ENCODE data around the gene CITED1. TPM values are rescaled to one million over a fixed set of nuclear protein-coding genes. Genes with fewer than 3 reads are reported as not detected.
"Not testable (repeated sequence)": the region's sequence is repeated elsewhere in the genome, so short reads cannot be mapped to it uniquely, and the experiment has no call there.

CITED1 gene
- polyA plus RNA-seq, 4 donors: 0.86 to 2.0 (median 1.3) TPM; not detected in 1

GRCh38 chrX:72340626-72341025, 34.9 kb upstream of the CITED1 start:
- no peaks in the 10 kb centered on the region for H3K4me1 ChIP-seq (ENCODE audit: control insufficient read depth in 3 of 3, insufficient read depth in 2 of 3, low read depth in 1 of 3, low read length in 2 of 3)
- FAIRE-seq: no peak
- 41 to 72% (median 59%) methylated on average over 2 of the region's 2 CpGs for WGBS, 3 donors
- no peak overlapping the region for H3K4me3 ChIP-seq (ENCODE audit: low read depth in 1 of 3, low read length in 3 of 3)
- no peaks in the 10 kb centered on the region for H3K9me3 ChIP-seq (ENCODE audit: control insufficient read depth in 2 of 2, insufficient read depth in 1 of 2, low read depth in 1 of 2, low read length in 1 of 2)
- DNase-seq: peak in 1 of 2 donors; percentile 0
- H3K27ac ChIP-seq (ENCODE audit: low read depth in 1 of 3, low read length in 2 of 3): no peak overlapping the region
- H3K27me3 ChIP-seq (ENCODE audit: control insufficient read depth in 3 of 3, insufficient read depth in 3 of 3, low read length in 3 of 3): no peaks in the 10 kb centered on the region
- H3K36me3 ChIP-seq (ENCODE audit: control insufficient read depth in 3 of 3, insufficient read depth in 2 of 3, low read depth in 1 of 3, low read length in 3 of 3): no peaks in the 10 kb centered on the region

- Histone ChIP-seq H3K27ac (ENCODE audit: low read depth in 1 of 3, low read length in 2 of 3) (no peak overlapping the region), H3K27me3 (ENCODE audit: control insufficient read depth in 3 of 3, insufficient read depth in 3 of 3, low read length in 3 of 3) (no peaks in the 10 kb centered on the region), H3K4me1 (ENCODE audit: control insufficient read depth in 3 of 3, insufficient read depth in 2 of 3, low read depth in 1 of 3, low read length in 2 of 3) (no peaks in the 10 kb centered on the region), H3K4me3 (ENCODE audit: low read depth in 1 of 3, low read length in 3 of 3) (no peak overlapping the region), H3K36me3 (ENCODE audit: control insufficient read depth in 3 of 3, insufficient read depth in 2 of 3, low read depth in 1 of 3, low read length in 3 of 3) (no peaks in the 10 kb centered on the region), H3K9me3 (ENCODE audit: control insufficient read depth in 2 of 2, insufficient read depth in 1 of 2, low read depth in 1 of 2, low read length in 1 of 2) (no peaks in the 10 kb centered on the region)
- WGBS, 3 donors: 75 to 92% (median 76%) methylated on average over 7 of the region's 7 CpGs
- DNase-seq (no peak), FAIRE-seq (no peak)
Measured at GRCh38 chrX:72340041-72340440, 34.3 kb upstream of the CITED1 start.

- DNase-seq: no peak
- Histone ChIP-seq H3K36me3 (ENCODE audit: control insufficient read depth in 3 of 3, insufficient read depth in 2 of 3, low read depth in 1 of 3, low read length in 3 of 3) (no peaks in the 10 kb centered on the region), H3K27ac (ENCODE audit: low read depth in 1 of 3, low read length in 2 of 3) (no peak overlapping the region), H3K4me3 (ENCODE audit: low read depth in 1 of 3, low read length in 3 of 3) (no peak overlapping the region), H3K27me3 (ENCODE audit: control insufficient read depth in 3 of 3, insufficient read depth in 3 of 3, low read length in 3 of 3) (no peaks in the 10 kb centered on the region), H3K9me3 (ENCODE audit: control insufficient read depth in 2 of 2, insufficient read depth in 1 of 2, low read depth in 1 of 2, low read length in 1 of 2) (peaks cover 0 to 4% of the 10 kb centered on the region in 2 donors), H3K4me1 (ENCODE audit: control insufficient read depth in 3 of 3, insufficient read depth in 2 of 3, low read depth in 1 of 3, low read length in 2 of 3) (no peaks in the 10 kb centered on the region)
- FAIRE-seq: no peak
- WGBS, 3 donors: 87 to 93% (median 89%) methylated on average over 3 of the region's 3 CpGs
Measured at GRCh38 chrX:72330131-72330530, 24.4 kb upstream of the CITED1 start.

GRCh38 chrX:72326605-72327300, 21.0 kb upstream of the CITED1 start:
- DNase-seq (no peak), FAIRE-seq (no peak)
- Histone ChIP-seq H3K27me3 (ENCODE audit: control insufficient read depth in 3 of 3, insufficient read depth in 3 of 3, low read length in 3 of 3) (no peaks in the 10 kb centered on the region), H3K4me3 (ENCODE audit: low read depth in 1 of 3, low read length in 3 of 3) (no peak overlapping the region), H3K4me1 (ENCODE audit: control insufficient read depth in 3 of 3, insufficient read depth in 2 of 3, low read depth in 1 of 3, low read length in 2 of 3) (no peaks in the 10 kb centered on the region), H3K27ac (ENCODE audit: low read depth in 1 of 3, low read length in 2 of 3) (no peak overlapping the region), H3K9me3 (ENCODE audit: control insufficient read depth in 2 of 2, insufficient read depth in 1 of 2, low read depth in 1 of 2, low read length in 1 of 2) (peaks cover 0 to 4% of the 10 kb centered on the region in 2 donors), H3K36me3 (ENCODE audit: control insufficient read depth in 3 of 3, insufficient read depth in 2 of 3, low read depth in 1 of 3, low read length in 3 of 3) (no peaks in the 10 kb centered on the region)
- 72 to 93% (median 92%) methylated on average over 8 of the region's 8 CpGs for WGBS, 3 donors

- H3K36me3 ChIP-seq (ENCODE audit: control insufficient read depth in 3 of 3, insufficient read depth in 2 of 3, low read depth in 1 of 3, low read length in 3 of 3); DNase-seq; H3K27ac ChIP-seq (ENCODE audit: low read depth in 1 of 3, low read length in 2 of 3); H3K4me3 ChIP-seq (ENCODE audit: low read depth in 1 of 3, low read length in 3 of 3); H3K4me1 ChIP-seq (ENCODE audit: control insufficient read depth in 3 of 3, insufficient read depth in 2 of 3, low read depth in 1 of 3, low read length in 2 of 3); H3K9me3 ChIP-seq (ENCODE audit: control insufficient read depth in 2 of 2, insufficient read depth in 1 of 2, low read depth in 1 of 2, low read length in 1 of 2); H3K27me3 ChIP-seq (ENCODE audit: control insufficient read depth in 3 of 3, insufficient read depth in 3 of 3, low read length in 3 of 3); FAIRE-seq: not testable (repeated sequence)
- 91 to 94% (median 92%) methylated on average over 8 of the region's 8 CpGs for WGBS, 3 donors
Measured at GRCh38 chrX:72319651-72320050, 13.9 kb upstream of the CITED1 start.

GRCh38 chrX:72317139-72317538, 11.4 kb upstream of the CITED1 start:
- WGBS, 3 donors: 49 to 65% (median 64%) methylated on average over 4 of the region's 4 CpGs

GRCh38 chrX:72316408-72317110, 10.8 kb upstream of the CITED1 start:
- H3K27ac ChIP-seq (ENCODE audit: low read depth in 1 of 3, low read length in 2 of 3): no peak overlapping the region
- no peaks in the 10 kb centered on the region for H3K27me3 ChIP-seq (ENCODE audit: control insufficient read depth in 3 of 3, insufficient read depth in 3 of 3, low read length in 3 of 3)
- H3K9me3 ChIP-seq (ENCODE audit: control insufficient read depth in 2 of 2, insufficient read depth in 1 of 2, low read depth in 1 of 2, low read length in 1 of 2): no peaks in the 10 kb centered on the region
- H3K4me1 ChIP-seq (ENCODE audit: control insufficient read depth in 3 of 3, insufficient read depth in 2 of 3, low read depth in 1 of 3, low read length in 2 of 3): no peaks in the 10 kb centered on the region
- H3K36me3 ChIP-seq (ENCODE audit: control insufficient read depth in 3 of 3, insufficient read depth in 2 of 3, low read depth in 1 of 3, low read length in 3 of 3): no peaks in the 10 kb centered on the region
- FAIRE-seq (no peak), DNase-seq (peak; percentile 48 to 69)
- 14 to 36% (median 17%) methylated on average over 10 to 12 of the region's 12 CpGs for WGBS, 3 donors
- no peak overlapping the region for H3K4me3 ChIP-seq (ENCODE audit: low read depth in 1 of 3, low read length in 3 of 3)

More at GRCh38 chrX:72317139-72317538, 11.4 kb upstream of the CITED1 start:
- FAIRE-seq: no peak
- Histone ChIP-seq H3K4me1 (ENCODE audit: control insufficient read depth in 3 of 3, insufficient read depth in 2 of 3, low read depth in 1 of 3, low read length in 2 of 3) (no peaks in the 10 kb centered on the region), H3K9me3 (ENCODE audit: control insufficient read depth in 2 of 2, insufficient read depth in 1 of 2, low read depth in 1 of 2, low read length in 1 of 2) (no peaks in the 10 kb centered on the region), H3K4me3 (ENCODE audit: low read depth in 1 of 3, low read length in 3 of 3) (no peak overlapping the region), H3K27ac (ENCODE audit: low read depth in 1 of 3, low read length in 2 of 3) (no peak overlapping the region), H3K36me3 (ENCODE audit: control insufficient read depth in 3 of 3, insufficient read depth in 2 of 3, low read depth in 1 of 3, low read length in 3 of 3) (no peaks in the 10 kb centered on the region), H3K27me3 (ENCODE audit: control insufficient read depth in 3 of 3, insufficient read depth in 3 of 3, low read length in 3 of 3) (no peaks in the 10 kb centered on the region)
- no peak for DNase-seq

- H3K4me3 ChIP-seq (ENCODE audit: low read depth in 1 of 3, low read length in 3 of 3): no peak overlapping the region
- WGBS, 3 donors: 57 to 70% (median 70%) methylated on average over 3 of the region's 3 CpGs
- H3K36me3 ChIP-seq (ENCODE audit: control insufficient read depth in 3 of 3, insufficient read depth in 2 of 3, low read depth in 1 of 3, low read length in 3 of 3): no peaks in the 10 kb centered on the region
- FAIRE-seq (no peak), DNase-seq (peak in 1 of 2 donors; percentile 6)
- H3K9me3 ChIP-seq (ENCODE audit: control insufficient read depth in 2 of 2, insufficient read depth in 1 of 2, low read depth in 1 of 2, low read length in 1 of 2): no peaks in the 10 kb centered on the region
- H3K27ac ChIP-seq (ENCODE audit: low read depth in 1 of 3, low read length in 2 of 3): no peak overlapping the region
- H3K27me3 ChIP-seq (ENCODE audit: control insufficient read depth in 3 of 3, insufficient read depth in 3 of 3, low read length in 3 of 3): peaks cover 0 to 2% (median 0%) of the 10 kb centered on the region in 3 donors
- H3K4me1 ChIP-seq (ENCODE audit: control insufficient read depth in 3 of 3, insufficient read depth in 2 of 3, low read depth in 1 of 3, low read length in 2 of 3): no peaks in the 10 kb centered on the region
Measured at GRCh38 chrX:72314881-72315280, 9.2 kb upstream of the CITED1 start.

All from small intestine (tissue), 7 donors.